ENCODE results near the gene RALA.
"Not testable (repeated sequence)": the region's sequence is repeated elsewhere in the genome, so short reads cannot be mapped to it uniquely, and the experiment has no call there.

DNA sequence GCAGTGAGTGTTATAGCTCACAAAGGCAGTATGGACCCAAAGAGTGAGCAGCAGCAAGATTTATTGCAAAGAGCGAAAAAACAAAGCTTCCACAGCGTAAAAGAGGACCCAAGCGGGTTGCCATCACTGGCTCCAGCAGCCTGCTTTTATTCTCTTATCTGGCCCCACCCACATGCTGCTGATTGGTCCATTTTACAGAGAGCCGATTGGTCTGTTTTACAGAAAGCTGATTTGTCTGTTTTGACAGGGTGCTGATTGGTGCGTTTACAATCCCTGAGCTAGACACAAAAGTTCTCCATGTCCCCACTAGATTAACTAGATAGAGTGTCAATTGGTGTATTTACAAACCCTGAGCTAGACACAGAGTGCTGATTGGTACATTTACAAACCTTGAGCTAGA is 129.9 kb downstream of the RALA start:
- TF ChIP-seq, protein P1, sequence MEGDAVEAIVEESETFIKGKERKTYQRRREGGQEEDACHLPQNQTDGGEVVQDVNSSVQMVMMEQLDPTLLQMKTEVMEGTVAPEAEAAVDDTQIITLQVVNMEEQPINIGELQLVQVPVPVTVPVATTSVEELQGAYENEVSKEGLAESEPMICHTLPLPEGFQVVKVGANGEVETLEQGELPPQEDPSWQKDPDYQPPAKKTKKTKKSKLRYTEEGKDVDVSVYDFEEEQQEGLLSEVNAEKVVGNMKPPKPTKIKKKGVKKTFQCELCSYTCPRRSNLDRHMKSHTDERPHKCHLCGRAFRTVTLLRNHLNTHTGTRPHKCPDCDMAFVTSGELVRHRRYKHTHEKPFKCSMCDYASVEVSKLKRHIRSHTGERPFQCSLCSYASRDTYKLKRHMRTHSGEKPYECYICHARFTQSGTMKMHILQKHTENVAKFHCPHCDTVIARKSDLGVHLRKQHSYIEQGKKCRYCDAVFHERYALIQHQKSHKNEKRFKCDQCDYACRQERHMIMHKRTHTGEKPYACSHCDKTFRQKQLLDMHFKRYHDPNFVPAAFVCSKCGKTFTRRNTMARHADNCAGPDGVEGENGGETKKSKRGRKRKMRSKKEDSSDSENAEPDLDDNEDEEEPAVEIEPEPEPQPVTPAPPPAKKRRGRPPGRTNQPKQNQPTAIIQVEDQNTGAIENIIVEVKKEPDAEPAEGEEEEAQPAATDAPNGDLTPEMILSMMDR (IDR thresholded peaks at IDR 0.05), result not testable (repeated sequence)
- not testable (repeated sequence) for TF ChIP-seq POLR2AphosphoS5 (IDR thresholded peaks at IDR 0.05)
